HepG2 (cell line): ENCODE measurements around the gene STX8. TPM values are rescaled to one million over a fixed set of nuclear protein-coding genes. Genes with fewer than 3 reads are reported as not detected.

ENCODE experiments used
- ATAC-seq: fragments of 200-7000 bp; cut with Tn5 transposase; 3 replicates; pipeline ENCODE4 v1.9.1; 2020; ENCODE audit warnings: mild to moderate bottlenecking, moderate library complexity
- BruUV-seq: library from RNA; stranded (reverse); fragments of 400-500 nt; replicated peaks from 2 replicates; lab custom pipeline; 2021; lab: Mats Ljungman, UMichigan
- CTCF ChIA-PET: fragments of 300-600 bp; formaldehyde crosslinking; extraction: SDS; loops from one replicate; lab custom pipeline; 2021; ENCODE audit warnings: low total read pairs, inconsistent platforms, low intra/inter-chr PET ratio; lab: Yijun Ruan, JAX
- POLR2A ChIA-PET: fragments of 350-600 bp; sonication (Branson Sonifier 250); formaldehyde crosslinking; loops from one replicate; lab custom pipeline; 2020; ENCODE audit warnings: antibody characterized with exemption, inconsistent platforms; lab: Yijun Ruan, JAX
- DNase-seq: peaks from one replicate; pipeline ENCODE4 v3.0.0-alpha.2; 2015; ENCODE audit warnings: low spot score
- FAIRE-seq: peaks from 3 replicates; lab custom pipeline; 2011; peaks lifted over from hg19 to GRCh38; lab: Jason Lieb, UNC
- H2AFZ ChIP-seq: one replicate; pipeline ENCODE4 v1.6.1; 2011; ENCODE audit warnings: low read length, inconsistent platforms
- H3K27ac ChIP-seq: fragments of 300-600 bp; 3 replicates; pipeline ENCODE4 v1.8.0; 2011; ENCODE audit warnings: mixed run types, mild to moderate bottlenecking, mixed read lengths, low read length, inconsistent platforms; ENCODE audit not compliant: insufficient read depth; ENCODE audit errors: extremely low read length
- H3K27me3 ChIP-seq, 2 experiments: fragments of 200-600 bp in 1 of 2; 2 replicates in 1 of 2; 3 replicates in 1 of 2; pipeline versions ENCODE4 v1.6.0 to v1.8.0; 2011; ENCODE audit warnings: low read length in 2 of 2, mild to moderate bottlenecking in 2 of 2, moderate library complexity in 2 of 2, inconsistent platforms in 1 of 2; ENCODE audit not compliant: insufficient read depth in 2 of 2, control insufficient read depth in 1 of 2
- H3K36me3 ChIP-seq, 2 experiments: fragments of 200-600 bp in 1 of 2; replicated peaks in 1 of 2; 2 replicates in 1 of 2; 3 replicates in 1 of 2; pipeline versions ENCODE4 v1.5.1 to v1.8.0; 2011; ENCODE audit warnings: low read length in 2 of 2, inconsistent platforms in 1 of 2; ENCODE audit not compliant: insufficient read depth in 2 of 2, control insufficient read depth in 1 of 2
- H3K4me1 ChIP-seq: 2 replicates; pipeline ENCODE4 v1.5.1; 2012; ENCODE audit warnings: low read length, inconsistent platforms; ENCODE audit not compliant: insufficient read depth
- H3K4me2 ChIP-seq: 2 replicates; pipeline ENCODE4 v1.6.0; 2011; ENCODE audit warnings: low read depth, low read length, inconsistent platforms
- H3K4me3 ChIP-seq, 3 experiments: fragments of 200-600 bp in 1 of 3; sonication (generic), shearing (Covaris generic) in 1 of 3; replicated peaks in 1 of 3; 2 replicates each; pipeline ENCODE4 v1.5.1; 2011 to 2016; ENCODE audit warnings: low read length in 3 of 3, inconsistent platforms in 2 of 3, low read depth in 2 of 3, mild to moderate bottlenecking in 2 of 3, control low read depth in 1 of 3, mixed read lengths in 1 of 3; ENCODE audit not compliant: insufficient read depth in 1 of 3
- H3K79me2 ChIP-seq: one replicate; pipeline ENCODE4 v1.6.1; 2011; ENCODE audit warnings: low read length, inconsistent platforms; ENCODE audit not compliant: insufficient read depth
- H3K9ac ChIP-seq: 2 replicates; pipeline ENCODE4 v1.6.0; 2011; ENCODE audit warnings: mild to moderate bottlenecking, low read depth, low read length, inconsistent platforms; ENCODE audit not compliant: insufficient read depth
- H3K9me3 ChIP-seq: 2 replicates; pipeline ENCODE4 v1.5.1; 2012; ENCODE audit warnings: mild to moderate bottlenecking, low read length
- H4K20me1 ChIP-seq: 2 replicates; pipeline ENCODE4 v1.6.0; 2011; ENCODE audit warnings: inconsistent platforms, mild to moderate bottlenecking, low read length, moderate library complexity; ENCODE audit not compliant: insufficient read depth
- JDP2 ChIP-seq: sonication (generic); formaldehyde crosslinking; IDR thresholded peaks from 2 replicates; pipeline ENCODE4 v1.8.1; 2022; ENCODE audit warnings: missing genetic modification reagents, borderline replicate concordance
- MATR3 ChIP-seq: sonication (generic); formaldehyde crosslinking; IDR thresholded peaks from 2 replicates; pipeline ENCODE4 v1.4.0; 2020; ENCODE audit warnings: missing genetic modification reagents
- NFYC ChIP-seq: IDR thresholded peaks from 2 replicates; pipeline ENCODE4 v1.6.1; 2016; ENCODE audit warnings: missing genetic modification reagents, missing compliant biosample characterization
- NR2F6 ChIP-seq, 2 experiments: IDR thresholded peaks; 2 replicates each; pipeline ENCODE4 v1.6.1; 2016; ENCODE audit warnings: antibody characterized with exemption in 1 of 2, mild to moderate bottlenecking in 1 of 2
- NRL ChIP-seq: sonication (generic); formaldehyde crosslinking; IDR thresholded peaks from 2 replicates; pipeline ENCODE4 v1.5.0; 2020; ENCODE audit warnings: missing genetic modification reagents, mild to moderate bottlenecking, moderate library complexity, borderline replicate concordance
- TGIF2 ChIP-seq: IDR thresholded peaks from 2 replicates; pipeline ENCODE4 v1.6.1; 2016; ENCODE audit warnings: control low read depth, missing compliant biosample characterization
- ZNF451 ChIP-seq: sonication (generic); formaldehyde crosslinking; IDR thresholded peaks from 2 replicates; pipeline ENCODE4 v1.5.0; 2020; ENCODE audit warnings: mild to moderate bottlenecking, missing genetic modification reagents
- ZNF713 ChIP-seq: sonication (generic); formaldehyde crosslinking; IDR thresholded peaks from 2 replicates; pipeline ENCODE4 v1.4.0; 2020; ENCODE audit warnings: mild to moderate bottlenecking, missing genetic modification reagents
- ZZZ3 ChIP-seq: sonication (generic); formaldehyde crosslinking; IDR thresholded peaks from 2 replicates; pipeline ENCODE4 v1.4.0; 2020; ENCODE audit warnings: missing genetic modification reagents, mild to moderate bottlenecking, borderline replicate concordance
- WGBS: methylation state at CpG from one replicate; pipeline ENCODE4 v1.1.6; 2017; ENCODE audit warnings: low lambda C conversion rate; 5-methylcytosine and 5-hydroxymethylcytosine counted together
- in situ Hi-C: cut with HindIII; loops from 2 replicates; pipeline ENCODE4 v1.10.0; 2017; ENCODE audit warnings: low pct_unique_long_range_greater_than_20kb; ENCODE audit not compliant: extremely low pct_ligation_motif_present
- intact Hi-C: fragments of 100-400 bp; cut with micrococcal nuclease; formaldehyde crosslinking; loops from one replicate; pipeline ENCODE4 v1.10.0; 2022; ENCODE audit not compliant: unreplicated experiment
- polyA plus RNA-seq, 8 experiments: library from polyadenylated mRNA; depleted of rRNA in 3 of 8; stranded (reverse) in 7 of 8; unstranded in 1 of 8; fragments of >200 nt; fragmentation: Illumina TruSeq in 4 of 8; extraction: Trizol in 4 of 8; gene quantifications; 2 replicates each; pipeline versions ENCODE4 v1.2.1 to v1.2.3, GENCODE V29; 2011 to 2016; ENCODE audit warnings: low read depth in 4 of 8, missing spikeins in 1 of 8, mixed read lengths in 1 of 8; ENCODE audit not compliant: insufficient read depth in 1 of 8
- total RNA-seq, 5 experiments: library from RNA; depleted of rRNA; stranded (reverse); fragments of >200 nt; fragmentation: Illumina TruSeq; extraction: Trizol; gene quantifications; 2 replicates each; pipeline ENCODE4 v1.2.3, GENCODE V29; 2016; ENCODE audit warnings: low read depth in 1 of 5
- TF ChIP-seq, protein P1 (sequence below): sonication (generic); formaldehyde crosslinking; IDR thresholded peaks from 2 replicates; pipeline ENCODE4 v1.8.0; 2022; ENCODE audit warnings: mild to moderate bottlenecking, missing genetic modification reagents, moderate library complexity
- TF ChIP-seq, protein P2 (sequence below): sonication (generic); formaldehyde crosslinking; IDR thresholded peaks from 2 replicates; pipeline ENCODE4 v1.5.1; 2020; ENCODE audit warnings: mild to moderate bottlenecking, missing genetic modification reagents, moderate library complexity
- TF ChIP-seq, protein P3 (sequence below): IDR thresholded peaks from 2 replicates; pipeline ENCODE4 v1.6.1; 2016; ENCODE audit warnings: low read depth
- TF ChIP-seq, protein P4 (sequence below): sonication (generic); formaldehyde crosslinking; IDR thresholded peaks from 2 replicates; pipeline ENCODE4 v1.4.0; 2020; ENCODE audit warnings: mild to moderate bottlenecking, missing genetic modification reagents

STX8 gene
- total and polyA plus RNA-seq, 2 of the 13 experiments (the other 11 are each of a cell fraction or from before 2014, with no cell fraction given), result 36.4 to 53.6 TPM

DNA sequence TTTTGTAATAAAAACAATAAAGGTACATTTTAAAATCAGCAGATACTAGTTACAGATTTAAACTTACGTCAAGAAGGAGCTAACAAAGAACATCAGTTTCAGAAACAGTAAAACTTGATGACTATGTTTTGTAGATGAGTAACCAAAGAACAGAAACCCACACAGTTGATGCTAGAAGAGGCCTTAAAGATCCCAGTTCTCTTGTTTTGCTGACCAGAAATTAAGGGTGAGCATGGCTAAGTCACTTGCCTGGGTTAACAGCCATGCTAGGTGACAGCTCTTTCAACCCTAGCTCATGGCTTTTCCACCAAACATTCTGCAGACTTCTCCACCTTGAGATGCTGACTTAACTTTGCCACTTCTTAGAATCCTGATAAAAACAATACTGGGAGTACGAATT, 26.4 kb downstream of the STX8 start:
- WGBS, result 97% methylated on average over 2 of the region's 2 CpGs
- TF ChIP-seq, protein P1, sequence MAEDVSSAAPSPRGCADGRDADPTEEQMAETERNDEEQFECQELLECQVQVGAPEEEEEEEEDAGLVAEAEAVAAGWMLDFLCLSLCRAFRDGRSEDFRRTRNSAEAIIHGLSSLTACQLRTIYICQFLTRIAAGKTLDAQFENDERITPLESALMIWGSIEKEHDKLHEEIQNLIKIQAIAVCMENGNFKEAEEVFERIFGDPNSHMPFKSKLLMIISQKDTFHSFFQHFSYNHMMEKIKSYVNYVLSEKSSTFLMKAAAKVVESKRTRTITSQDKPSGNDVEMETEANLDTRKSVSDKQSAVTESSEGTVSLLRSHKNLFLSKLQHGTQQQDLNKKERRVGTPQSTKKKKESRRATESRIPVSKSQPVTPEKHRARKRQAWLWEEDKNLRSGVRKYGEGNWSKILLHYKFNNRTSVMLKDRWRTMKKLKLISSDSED (CRISPR knock-in tag), result no peak
- TF ChIP-seq NFYC (CRISPR knock-in tag) (no peak), ZNF451 (CRISPR knock-in tag) (no peak), NRL (CRISPR knock-in tag) (no peak), TGIF2 (CRISPR knock-in tag) (no peak), ZZZ3 (CRISPR knock-in tag) (no peak), NR2F6 (IDR thresholded peaks at IDR 0.05) (no peak), NR2F6 (CRISPR knock-in tag; IDR thresholded peaks at IDR 0.05) (no peak), JDP2 (no peak), MATR3 (CRISPR knock-in tag) (no peak), ZNF713 (no peak)
- TF ChIP-seq, protein P2, sequence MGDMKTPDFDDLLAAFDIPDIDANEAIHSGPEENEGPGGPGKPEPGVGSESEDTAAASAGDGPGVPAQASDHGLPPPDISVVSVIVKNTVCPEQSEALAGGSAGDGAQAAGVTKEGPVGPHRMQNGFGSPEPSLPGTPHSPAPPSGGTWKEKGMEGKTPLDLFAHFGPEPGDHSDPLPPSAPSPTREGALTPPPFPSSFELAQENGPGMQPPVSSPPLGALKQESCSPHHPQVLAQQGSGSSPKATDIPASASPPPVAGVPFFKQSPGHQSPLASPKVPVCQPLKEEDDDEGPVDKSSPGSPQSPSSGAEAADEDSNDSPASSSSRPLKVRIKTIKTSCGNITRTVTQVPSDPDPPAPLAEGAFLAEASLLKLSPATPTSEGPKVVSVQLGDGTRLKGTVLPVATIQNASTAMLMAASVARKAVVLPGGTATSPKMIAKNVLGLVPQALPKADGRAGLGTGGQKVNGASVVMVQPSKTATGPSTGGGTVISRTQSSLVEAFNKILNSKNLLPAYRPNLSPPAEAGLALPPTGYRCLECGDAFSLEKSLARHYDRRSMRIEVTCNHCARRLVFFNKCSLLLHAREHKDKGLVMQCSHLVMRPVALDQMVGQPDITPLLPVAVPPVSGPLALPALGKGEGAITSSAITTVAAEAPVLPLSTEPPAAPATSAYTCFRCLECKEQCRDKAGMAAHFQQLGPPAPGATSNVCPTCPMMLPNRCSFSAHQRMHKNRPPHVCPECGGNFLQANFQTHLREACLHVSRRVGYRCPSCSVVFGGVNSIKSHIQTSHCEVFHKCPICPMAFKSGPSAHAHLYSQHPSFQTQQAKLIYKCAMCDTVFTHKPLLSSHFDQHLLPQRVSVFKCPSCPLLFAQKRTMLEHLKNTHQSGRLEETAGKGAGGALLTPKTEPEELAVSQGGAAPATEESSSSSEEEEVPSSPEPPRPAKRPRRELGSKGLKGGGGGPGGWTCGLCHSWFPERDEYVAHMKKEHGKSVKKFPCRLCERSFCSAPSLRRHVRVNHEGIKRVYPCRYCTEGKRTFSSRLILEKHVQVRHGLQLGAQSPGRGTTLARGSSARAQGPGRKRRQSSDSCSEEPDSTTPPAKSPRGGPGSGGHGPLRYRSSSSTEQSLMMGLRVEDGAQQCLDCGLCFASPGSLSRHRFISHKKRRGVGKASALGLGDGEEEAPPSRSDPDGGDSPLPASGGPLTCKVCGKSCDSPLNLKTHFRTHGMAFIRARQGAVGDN (CRISPR knock-in tag), result no peak
- TF ChIP-seq, protein P3, sequence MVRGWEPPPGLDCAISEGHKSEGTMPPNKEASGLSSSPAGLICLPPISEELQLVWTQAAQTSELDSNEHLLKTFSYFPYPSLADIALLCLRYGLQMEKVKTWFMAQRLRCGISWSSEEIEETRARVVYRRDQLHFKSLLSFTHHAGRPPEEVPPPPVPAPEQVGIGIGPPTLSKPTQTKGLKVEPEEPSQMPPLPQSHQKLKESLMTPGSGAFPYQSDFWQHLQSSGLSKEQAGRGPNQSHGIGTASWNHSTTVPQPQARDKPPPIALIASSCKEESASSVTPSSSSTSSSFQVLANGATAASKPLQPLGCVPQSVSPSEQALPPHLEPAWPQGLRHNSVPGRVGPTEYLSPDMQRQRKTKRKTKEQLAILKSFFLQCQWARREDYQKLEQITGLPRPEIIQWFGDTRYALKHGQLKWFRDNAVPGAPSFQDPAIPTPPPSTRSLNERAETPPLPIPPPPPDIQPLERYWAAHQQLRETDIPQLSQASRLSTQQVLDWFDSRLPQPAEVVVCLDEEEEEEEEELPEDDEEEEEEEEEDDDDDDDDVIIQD (CRISPR knock-in tag), result no peak
- TF ChIP-seq, protein P4, sequence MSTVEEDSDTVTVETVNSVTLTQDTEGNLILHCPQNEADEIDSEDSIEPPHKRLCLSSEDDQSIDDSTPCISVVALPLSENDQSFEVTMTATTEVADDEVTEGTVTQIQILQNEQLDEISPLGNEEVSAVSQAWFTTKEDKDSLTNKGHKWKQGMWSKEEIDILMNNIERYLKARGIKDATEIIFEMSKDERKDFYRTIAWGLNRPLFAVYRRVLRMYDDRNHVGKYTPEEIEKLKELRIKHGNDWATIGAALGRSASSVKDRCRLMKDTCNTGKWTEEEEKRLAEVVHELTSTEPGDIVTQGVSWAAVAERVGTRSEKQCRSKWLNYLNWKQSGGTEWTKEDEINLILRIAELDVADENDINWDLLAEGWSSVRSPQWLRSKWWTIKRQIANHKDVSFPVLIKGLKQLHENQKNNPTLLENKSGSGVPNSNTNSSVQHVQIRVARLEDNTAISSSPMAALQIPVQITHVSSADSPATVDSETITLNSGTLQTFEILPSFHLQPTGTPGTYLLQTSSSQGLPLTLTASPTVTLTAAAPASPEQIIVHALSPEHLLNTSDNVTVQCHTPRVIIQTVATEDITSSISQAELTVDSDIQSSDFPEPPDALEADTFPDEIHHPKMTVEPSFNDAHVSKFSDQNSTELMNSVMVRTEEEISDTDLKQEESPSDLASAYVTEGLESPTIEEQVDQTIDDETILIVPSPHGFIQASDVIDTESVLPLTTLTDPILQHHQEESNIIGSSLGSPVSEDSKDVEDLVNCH (CRISPR knock-in tag), result no peak

More for the DNA sequence above, 26.4 kb downstream of the STX8 start:
- Histone ChIP-seq H2AFZ (no peak overlapping the region), H3K4me1 (no peaks in the 10 kb centered on the region), H3K4me2 (no peak overlapping the region), H3K9ac (no peak overlapping the region), H3K27me3 (no peaks in the 10 kb centered on the region), H3K79me2 (no peaks in the 10 kb centered on the region), H3K36me3 (no peaks in the 10 kb centered on the region), H4K20me1 (no peaks in the 10 kb centered on the region), H3K4me3 (no peak overlapping the region), H3K27ac (no peak overlapping the region), H3K9me3 (no peaks in the 10 kb centered on the region)
- no TSS peak for BruUV-seq
- in situ Hi-C loops, result no loop called here
- ATAC-seq (no peak), FAIRE-seq (no peak), DNase-seq (no peak)
- ChIA-PET POLR2A (no interaction called here), CTCF (no interaction called here)
- intact Hi-C loops, result no loop called here
